Activated CD8-positive, alpha-beta T cell treated with anti-CD3 and anti-CD28 coated beads for 36 hours (primary cell): ENCODE data around the gene FOXO6. TPM values are rescaled to one million over a fixed set of nuclear protein-coding genes. Genes with fewer than 3 reads are reported as not detected.

Experiments used
- ATAC-seq: fragments of 200-7000 bp; cut with Tn5 transposase; one replicate; pipeline ENCODE4 v1.10.0; 2021; ENCODE audit warnings: mild to moderate bottlenecking, moderate library complexity
- CTCF ChIA-PET: fragments of 350-600 bp; sonication (Branson Sonifier 250); formaldehyde crosslinking; loops from one replicate; lab custom pipeline; 2021; ENCODE audit warnings: antibody characterized with exemption; lab: Charles Lee
- POLR2A ChIA-PET: fragments of 350-600 bp; sonication (Branson Sonifier 250); formaldehyde crosslinking; loops from one replicate; lab custom pipeline; 2021; ENCODE audit warnings: antibody characterized with exemption; lab: Charles Lee
- DNase-seq: peaks from one replicate; pipeline ENCODE4 v3.0.0-alpha.2; 2020
- H3K27ac Mint-ChIP-seq: one replicate; pipeline ENCODE4 v1.8.0; 2021; ENCODE audit warnings: mild to moderate bottlenecking, mixed read lengths
- H3K27me3 Mint-ChIP-seq: one replicate; pipeline ENCODE4 v1.8.0; 2021; ENCODE audit warnings: mixed read lengths
- H3K36me3 Mint-ChIP-seq: one replicate; pipeline ENCODE4 v1.8.0; 2021; ENCODE audit warnings: low read depth, mixed read lengths
- H3K4me1 Mint-ChIP-seq: one replicate; pipeline ENCODE4 v1.8.0; 2021; ENCODE audit warnings: low read depth, mixed read lengths
- H3K4me3 Mint-ChIP-seq: one replicate; pipeline ENCODE4 v1.8.0; 2021; ENCODE audit warnings: mild to moderate bottlenecking, moderate library complexity, mixed read lengths
- H3K9me3 Mint-ChIP-seq: one replicate; pipeline ENCODE4 v1.8.0; 2021; ENCODE audit warnings: mixed read lengths
- CTCF ChIP-seq: fragments of 200-600 bp; IDR thresholded peaks from one replicate; pipeline ENCODE4 v1.8.0; 2022; ENCODE audit warnings: antibody characterized with exemption, mild to moderate bottlenecking
- intact Hi-C: fragments of 100-400 bp; cut with micrococcal nuclease; formaldehyde crosslinking; loops from one replicate; pipeline ENCODE4 v1.10.0; 2022
- total RNA-seq, 2 experiments: library from RNA; stranded (reverse); gene quantifications; one replicate each; pipeline ENCODE4 v1.2.3, GENCODE V29; 2021

FOXO6 gene
- total RNA-seq, 2 experiments from 2014 or later = 0.49 to 0.68 TPM

DNA sequence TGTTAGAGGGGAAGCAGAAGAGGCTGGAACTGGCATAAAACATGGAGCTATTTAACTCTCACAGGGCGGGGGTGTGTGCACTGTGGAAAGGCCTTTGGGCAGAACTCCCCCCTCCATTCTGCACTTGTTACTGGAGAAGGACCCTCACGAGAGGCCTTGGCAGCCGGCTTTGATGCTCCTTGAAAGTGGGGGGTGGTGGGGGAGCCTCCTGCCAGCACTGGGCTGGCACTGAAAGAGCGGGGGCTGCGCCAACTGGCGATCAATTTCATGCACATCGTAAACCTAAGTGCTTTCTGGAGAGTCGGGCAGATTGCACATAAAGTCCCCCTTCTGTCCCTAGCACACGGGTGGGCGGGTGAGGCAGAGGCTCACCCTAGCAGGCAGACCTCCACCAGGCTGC is 28.9 kb downstream of the FOXO6 start:
- TF ChIP-seq CTCF = no peak
- no peaks in the 10 kb centered on the region for H3K4me1 Mint-ChIP-seq
- POLR2A ChIA-PET = no interaction called here
- ATAC-seq = no peak
- no peaks in the 10 kb centered on the region for H3K36me3 Mint-ChIP-seq
- no peak overlapping the region for H3K27ac Mint-ChIP-seq
- intact Hi-C loops = no loop called here
- DNase-seq = no peak
- CTCF ChIA-PET = no interaction called here
- peaks cover 8% of the 10 kb centered on the region for H3K27me3 Mint-ChIP-seq
- H3K9me3 Mint-ChIP-seq = no peaks in the 10 kb centered on the region
- H3K4me3 Mint-ChIP-seq = no peak overlapping the region

DNA sequence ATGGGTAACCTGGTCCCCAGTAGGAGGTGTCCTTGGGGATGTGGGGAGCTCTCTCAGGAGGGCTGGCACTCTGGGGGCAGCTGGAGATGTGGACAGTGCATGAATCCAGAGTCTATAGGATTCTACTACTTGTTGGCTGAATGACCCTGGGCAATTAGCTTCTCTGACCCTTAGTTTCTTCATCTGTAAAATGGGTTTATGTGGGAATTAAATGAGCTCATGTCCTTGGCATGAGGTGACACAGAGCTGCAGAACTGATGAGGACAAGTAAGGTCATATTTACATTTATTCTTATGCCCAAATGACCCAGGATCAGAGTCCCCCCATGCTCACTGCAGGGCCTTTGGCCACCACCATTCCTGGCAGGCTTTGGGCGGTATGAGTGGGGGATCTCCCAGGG is 29.3 kb downstream of the FOXO6 start:
- ATAC-seq (no peak), DNase-seq (no peak)
- no peak for TF ChIP-seq CTCF
- POLR2A ChIA-PET = no interaction called here
- Mint-ChIP-seq H3K4me1 (no peaks in the 10 kb centered on the region), H3K27ac (no peak overlapping the region), H3K9me3 (no peaks in the 10 kb centered on the region), H3K36me3 (no peaks in the 10 kb centered on the region), H3K27me3 (peaks cover 9% of the 10 kb centered on the region), H3K4me3 (no peak overlapping the region)
- intact Hi-C loops = no loop called here
- CTCF ChIA-PET = no interaction called here

GRCh38 chr1:41391834-41392527 is 30.7 kb downstream of the FOXO6 start:
- Mint-ChIP-seq H3K36me3 (no peaks in the 10 kb centered on the region), H3K4me3 (no peak overlapping the region), H3K27ac (no peak overlapping the region), H3K27me3 (peaks cover 19% of the 10 kb centered on the region), H3K4me1 (no peaks in the 10 kb centered on the region), H3K9me3 (no peaks in the 10 kb centered on the region)
- ChIA-PET CTCF (no interaction called here), POLR2A (no interaction called here)
- no peak for ATAC-seq
- TF ChIP-seq CTCF = no peak
- intact Hi-C loops = no loop called here
- DNase-seq = no peak

DNA sequence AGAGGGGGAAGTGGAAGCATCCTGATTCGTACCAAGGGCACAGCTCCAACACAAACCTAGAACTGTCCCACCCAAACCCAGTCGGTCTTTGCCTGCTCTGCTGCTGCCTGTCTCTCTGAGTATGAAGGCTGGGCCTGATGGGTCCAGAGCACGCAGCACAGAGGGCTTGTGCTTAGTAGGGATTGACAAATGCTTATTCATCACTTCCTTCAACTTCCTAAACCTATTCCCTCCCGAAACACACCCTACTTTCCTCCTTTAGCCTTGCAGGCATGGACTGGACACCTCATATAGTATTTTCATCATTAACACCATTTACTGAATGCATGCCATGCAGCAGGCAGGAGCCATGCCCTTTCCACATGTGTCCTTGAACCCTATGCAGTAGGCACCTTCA is 31.3 kb downstream of the FOXO6 start:
- Mint-ChIP-seq H3K4me3 (no peak overlapping the region), H3K4me1 (no peaks in the 10 kb centered on the region), H3K27ac (no peak overlapping the region), H3K36me3 (no peaks in the 10 kb centered on the region), H3K27me3 (peaks cover 16% of the 10 kb centered on the region), H3K9me3 (no peaks in the 10 kb centered on the region)
- ChIA-PET POLR2A (no interaction called here), CTCF (no interaction called here)
- intact Hi-C loops = no loop called here
- DNase-seq (no peak), ATAC-seq (no peak)
- no peak for TF ChIP-seq CTCF

- POLR2A ChIA-PET = no interaction called here
- Mint-ChIP-seq H3K4me1 (no peaks in the 10 kb centered on the region), H3K4me3 (no peak overlapping the region), H3K27me3 (peaks cover 18% of the 10 kb centered on the region), H3K27ac (no peak overlapping the region), H3K9me3 (no peaks in the 10 kb centered on the region), H3K36me3 (no peaks in the 10 kb centered on the region)
- ATAC-seq = no peak
- CTCF ChIA-PET = no interaction called here
- intact Hi-C loops = no loop called here
- TF ChIP-seq CTCF = no peak
- DNase-seq = no peak
Measured at GRCh38 chr1:41393716-41394368, 32.6 kb downstream of the FOXO6 start.
